GM12873 (cell line): ENCODE measurements around the gene ZNF433.

Experiments
- CTCF ChIP-seq: IDR thresholded peaks from 2 replicates; pipeline ENCODE4 v1.5.1; 2012; ENCODE audit warnings: low read depth, mild to moderate bottlenecking, moderate library complexity, low read length, control low read depth; ENCODE audit not compliant: insufficient read depth; ENCODE audit errors: missing control alignments

The ZNF433 gene

DNA sequence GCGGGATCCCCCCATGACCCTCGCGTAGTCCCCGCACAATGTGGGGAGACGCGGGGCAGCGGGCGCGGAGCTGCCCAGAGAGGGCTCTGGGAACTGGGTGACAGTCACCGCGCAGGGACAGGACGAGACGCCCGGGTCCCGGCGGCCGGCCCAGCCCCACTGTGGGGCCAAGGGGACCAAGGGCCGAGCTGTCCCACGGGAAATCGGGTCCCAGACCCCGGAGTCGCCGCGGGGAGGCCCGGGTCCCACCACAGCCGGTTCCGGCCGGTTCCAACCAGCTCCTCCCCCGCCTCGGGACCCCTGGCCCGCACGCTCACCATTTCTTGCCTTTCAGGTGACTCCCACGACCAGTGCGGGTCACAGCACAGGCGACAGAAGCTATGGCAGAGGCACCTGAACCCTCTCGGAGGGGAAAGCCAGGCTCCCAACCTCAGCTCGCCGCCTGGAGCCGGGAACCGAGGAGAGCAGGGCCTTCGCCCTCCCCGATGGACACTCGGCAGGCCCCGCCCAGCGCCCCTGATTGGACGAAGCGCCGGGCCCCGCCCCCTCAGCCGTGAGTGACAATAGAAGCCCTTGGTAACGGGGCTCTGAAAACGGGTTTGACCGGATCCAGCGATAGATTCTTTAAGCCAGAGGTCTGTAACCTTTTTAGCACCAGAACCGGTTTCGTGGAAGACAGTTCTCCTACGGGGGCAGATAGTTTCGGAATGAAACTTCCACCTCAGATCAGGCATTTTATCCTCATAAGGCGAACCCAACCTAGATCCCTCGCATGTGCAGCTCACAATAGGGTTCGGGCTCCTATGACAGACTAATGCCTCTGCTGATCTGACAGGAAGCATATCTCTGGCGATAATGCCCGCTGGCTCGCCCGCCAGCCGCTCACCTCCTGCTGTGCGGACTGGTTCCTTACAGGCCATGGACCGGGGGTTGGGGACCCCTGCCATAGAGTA lies at the start of gene ZNF433:
Gene ZNF433, minus strand, starts transcription at position 460 of the 953 bp plus-strand sequence. Its CDS starts 140 bp downstream, at position 320.
- no peak for TF ChIP-seq CTCF

DNA sequence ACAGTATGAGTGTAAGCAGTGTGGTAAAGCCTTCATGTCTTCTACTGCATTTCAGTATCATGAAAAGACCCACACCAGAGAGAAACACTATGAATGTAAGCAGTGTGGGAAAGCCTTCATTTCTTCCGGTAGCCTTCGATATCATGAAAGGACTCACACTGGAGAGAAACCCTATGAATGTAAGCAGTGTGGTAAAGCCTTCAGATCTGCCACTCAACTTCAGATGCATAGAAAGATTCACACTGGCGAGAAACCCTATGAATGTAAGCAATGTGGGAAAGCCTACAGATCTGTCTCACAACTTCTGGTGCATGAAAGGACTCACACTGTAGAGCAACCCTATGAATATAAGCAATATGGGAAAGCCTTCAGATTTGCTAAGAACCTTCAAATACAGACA lies 41.9 kb upstream of the ZNF433 start:
- no peak for TF ChIP-seq CTCF

DNA sequence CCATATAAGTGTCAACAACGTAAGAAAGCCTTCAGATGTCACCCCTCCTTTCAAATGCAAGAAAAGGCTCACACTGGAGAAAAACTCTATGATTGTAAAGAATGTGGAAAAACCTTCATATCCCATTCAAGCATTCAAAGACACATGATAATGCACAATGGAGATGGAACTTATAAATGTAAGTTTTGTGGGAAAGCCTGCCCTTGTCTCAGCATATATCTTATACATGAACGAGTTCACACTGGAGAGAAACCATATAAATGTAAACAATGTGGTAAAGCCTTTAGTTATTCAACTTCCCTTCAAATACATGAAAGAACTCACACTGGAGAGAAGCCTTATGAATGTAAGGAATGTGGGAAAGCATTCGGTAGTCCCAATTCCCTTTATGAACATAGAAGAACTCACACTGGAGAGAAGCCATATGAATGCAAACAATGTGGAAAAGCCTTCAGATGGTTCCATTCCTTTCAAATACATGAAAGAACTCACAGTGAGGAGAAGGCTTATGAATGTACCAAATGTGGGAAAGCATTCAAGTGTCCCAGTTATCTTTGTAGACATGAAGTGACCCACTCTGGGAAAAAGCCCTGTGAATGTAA lies 40.2 kb upstream of the ZNF433 start:
- TF ChIP-seq CTCF: no peak

DNA sequence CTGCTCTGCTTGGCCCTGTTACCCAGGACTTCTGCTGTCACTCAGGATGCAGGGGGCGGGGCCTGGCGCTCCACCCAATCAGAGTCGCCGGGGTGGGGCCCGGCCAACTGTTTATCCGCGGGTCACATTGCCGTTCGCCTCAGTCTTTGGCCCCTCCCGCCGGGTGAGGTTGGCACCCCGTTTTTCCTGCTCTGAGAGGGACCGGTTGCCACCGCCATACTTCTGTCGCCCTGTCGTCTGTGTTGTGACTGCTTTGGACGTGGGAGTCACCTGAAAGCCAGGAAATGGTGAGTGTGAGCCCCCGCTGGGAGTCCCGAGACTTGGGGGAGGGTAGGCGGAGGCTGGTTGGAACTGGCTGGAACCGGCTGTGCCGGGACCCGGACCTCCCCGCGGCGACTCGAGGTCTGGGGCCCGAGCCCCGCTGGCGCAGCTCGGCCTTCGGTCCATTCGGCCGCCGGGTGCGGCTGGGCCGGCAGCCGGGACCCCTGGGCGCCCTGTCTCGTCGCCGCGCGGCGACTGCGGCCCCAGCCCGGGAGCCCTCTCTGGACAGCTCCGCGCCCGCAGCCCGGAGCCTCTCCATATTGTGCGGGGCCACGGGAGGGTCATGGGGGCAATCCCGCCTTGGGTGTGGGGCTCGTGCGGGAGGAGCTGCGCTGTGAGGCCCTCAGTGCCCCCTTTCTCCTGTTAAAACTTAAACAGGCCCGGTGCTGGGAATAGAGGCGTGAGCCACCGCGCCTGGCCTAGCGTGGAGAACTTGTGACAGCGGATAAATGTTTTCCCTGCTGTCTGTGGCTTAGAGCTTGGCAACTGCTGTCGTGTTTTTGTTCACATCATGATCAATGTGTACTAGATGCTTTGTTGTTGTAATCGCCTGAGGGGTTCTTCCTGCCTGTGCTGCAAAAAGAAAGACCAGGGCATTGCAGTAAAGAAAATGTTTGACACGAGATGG lies 29.4 kb upstream of the ZNF433 start, which contains the start of gene ZNF844:
Gene ZNF844, plus strand, starts transcription at position 142 of the 949 bp plus-strand sequence. Its CDS starts 143 bp downstream, at position 285.
- TF ChIP-seq CTCF: no peak

DNA sequence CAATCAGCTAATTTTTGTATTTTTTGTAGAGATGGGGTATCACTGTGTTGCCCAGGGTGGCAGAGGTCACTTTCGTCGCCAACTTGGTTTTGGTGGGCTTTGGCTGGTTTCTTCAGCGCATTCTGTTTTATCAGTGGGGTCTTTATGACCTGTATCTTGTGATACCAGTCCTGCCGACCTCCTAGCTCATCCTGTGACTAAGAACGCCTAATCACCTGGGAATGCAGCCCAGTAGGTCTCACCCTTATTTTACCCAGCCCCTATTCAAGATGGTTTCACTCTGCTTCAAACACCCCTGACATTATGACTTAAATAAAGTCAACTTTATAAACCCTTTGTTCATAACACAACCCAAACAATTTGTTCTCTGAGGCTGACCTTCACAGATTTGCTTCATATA lies 20.3 kb upstream of the ZNF433 start:
- no peak for TF ChIP-seq CTCF

- peak; percentile 40 for TF ChIP-seq CTCF
Observed at GRCh38 chr19:12052497-12053169, 17.2 kb upstream of the ZNF433 start, which contains the start of gene ZNF878. ZNF878 (minus strand) TSS chr19:12052961; CDS start chr19:12052801, 160 bp downstream.
